Measurements from ENCODE around the gene ARRDC4.

ARRDC4 gene

DNA sequence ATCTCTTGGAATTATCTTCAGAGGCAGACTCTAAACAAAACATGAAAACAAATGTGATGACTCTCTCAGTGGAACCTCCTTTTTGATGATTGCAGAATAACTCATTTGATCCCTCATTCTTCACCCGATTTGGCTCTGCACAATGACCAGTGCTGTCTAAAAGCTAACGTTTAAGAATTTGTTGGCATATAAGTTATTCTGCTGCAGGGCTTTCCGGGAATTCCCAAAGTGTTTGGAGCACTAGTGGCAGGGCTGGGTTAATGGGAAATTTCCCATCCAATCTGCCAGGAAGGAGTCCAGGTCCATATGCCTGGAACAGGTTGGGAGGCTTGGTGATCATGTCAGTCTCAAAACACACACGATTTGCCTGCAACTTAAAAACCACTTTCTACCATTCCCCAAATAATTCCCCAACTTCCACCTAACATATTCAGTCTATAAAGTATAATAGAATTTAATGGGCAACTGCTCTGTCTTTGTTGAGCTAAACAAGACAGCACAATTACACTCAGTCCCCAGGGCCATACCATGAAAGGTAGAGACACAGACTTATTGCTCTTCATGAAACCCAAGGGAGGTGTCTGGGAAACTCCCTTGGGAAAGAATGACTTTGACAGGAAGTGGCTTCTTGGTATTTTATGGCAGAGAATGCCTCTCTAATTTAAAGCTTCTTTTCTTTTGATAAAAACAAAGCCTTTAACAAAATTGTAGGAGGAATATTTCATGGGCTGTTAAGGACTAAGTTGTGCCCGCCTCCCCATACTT, 38.0 kb downstream of the ARRDC4 start:
- no peak for DNase-seq (ENCODE audit: low read depth)

DNA sequence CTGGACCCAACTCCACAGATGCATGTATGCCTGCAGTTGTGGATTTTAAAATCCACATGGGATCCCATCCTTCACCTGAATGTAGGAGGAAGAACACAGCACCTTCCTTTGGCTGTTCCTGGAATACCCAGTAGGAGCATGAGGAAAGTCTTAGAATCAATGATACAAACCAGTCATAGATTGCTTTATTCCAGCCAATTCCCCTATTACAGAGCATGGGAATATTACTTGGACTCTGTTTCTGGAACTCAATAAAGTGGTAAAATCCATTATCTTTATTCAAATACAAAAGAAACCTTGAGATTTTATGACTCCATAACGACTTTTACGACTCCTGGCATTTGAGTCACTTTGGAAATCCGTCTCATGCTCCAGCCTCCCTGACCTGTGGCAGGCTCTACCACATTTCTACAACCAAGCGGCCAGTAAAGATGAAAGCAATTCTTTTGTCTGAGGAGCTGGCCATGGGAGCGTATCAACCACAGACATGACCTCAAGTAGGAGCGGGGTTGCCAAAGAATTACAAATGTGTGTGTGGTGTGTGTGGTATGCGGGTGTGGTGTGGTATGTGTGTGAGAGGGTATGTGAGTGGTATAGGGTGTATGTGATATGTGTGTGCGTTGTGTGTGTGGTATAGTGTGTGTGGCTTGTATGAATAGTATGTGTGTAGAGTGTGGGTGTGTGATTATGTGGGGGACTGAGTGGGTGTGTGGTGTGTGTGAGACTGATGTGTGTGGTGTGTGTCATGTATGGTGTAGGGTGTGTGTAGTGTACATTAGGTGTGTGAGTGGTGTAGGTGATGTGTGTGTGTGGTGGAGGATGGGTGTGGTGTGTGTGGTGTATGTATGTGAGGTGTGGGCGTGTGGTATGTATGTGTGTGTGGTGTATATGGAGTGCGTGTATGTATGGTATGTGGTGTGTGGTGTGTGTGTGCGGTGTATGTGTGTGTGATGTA, 40.0 kb downstream of the ARRDC4 start:
- DNase-seq (ENCODE audit: low read depth), result no peak

DNA sequence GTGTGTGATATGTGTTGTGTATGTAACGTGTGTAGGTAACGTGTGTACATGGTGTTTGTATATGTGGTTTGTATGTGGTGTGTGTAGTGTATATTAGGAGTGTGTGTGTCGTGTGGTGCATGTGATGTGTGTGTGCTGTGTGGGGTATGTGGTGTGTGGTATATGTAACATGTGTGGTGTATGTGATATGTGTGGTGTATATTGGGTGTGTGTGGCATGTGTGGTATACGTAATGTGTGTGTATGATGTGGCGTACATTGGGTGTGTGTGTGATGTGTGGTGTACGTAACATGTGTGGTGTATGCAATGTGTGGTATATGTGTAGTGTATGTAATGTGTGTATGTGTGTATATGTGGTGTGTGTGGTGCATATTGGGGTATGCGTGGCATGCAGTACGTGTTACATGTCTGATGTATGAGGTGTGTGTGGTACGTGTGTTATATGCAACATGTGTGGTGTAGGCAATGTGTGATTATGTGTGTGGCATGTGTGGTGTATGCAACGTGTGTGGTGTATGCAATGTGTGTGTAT, 41.2 kb downstream of the ARRDC4 start:
- DNase-seq (ENCODE audit: low read depth), result no peak

DNA sequence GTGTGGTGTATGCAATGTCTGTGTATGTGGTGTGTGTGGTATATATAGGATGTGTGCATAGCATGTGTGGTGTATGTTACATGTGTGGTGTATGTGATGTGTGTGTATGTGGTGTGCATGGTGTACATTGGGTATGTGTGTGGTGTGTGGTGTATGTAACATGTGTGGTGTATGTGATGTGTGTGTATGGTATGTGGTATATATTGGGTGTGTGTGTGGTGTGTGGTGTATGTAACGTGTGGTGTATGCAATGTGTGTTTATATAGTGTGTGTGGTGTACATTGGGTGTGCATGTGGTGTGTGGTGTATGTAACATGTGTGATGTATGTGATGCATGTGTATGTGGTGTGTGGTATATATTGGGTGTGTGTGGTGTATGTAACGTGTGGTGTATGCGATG, 41.9 kb downstream of the ARRDC4 start:
- no peak for DNase-seq (ENCODE audit: low read depth)

DNA sequence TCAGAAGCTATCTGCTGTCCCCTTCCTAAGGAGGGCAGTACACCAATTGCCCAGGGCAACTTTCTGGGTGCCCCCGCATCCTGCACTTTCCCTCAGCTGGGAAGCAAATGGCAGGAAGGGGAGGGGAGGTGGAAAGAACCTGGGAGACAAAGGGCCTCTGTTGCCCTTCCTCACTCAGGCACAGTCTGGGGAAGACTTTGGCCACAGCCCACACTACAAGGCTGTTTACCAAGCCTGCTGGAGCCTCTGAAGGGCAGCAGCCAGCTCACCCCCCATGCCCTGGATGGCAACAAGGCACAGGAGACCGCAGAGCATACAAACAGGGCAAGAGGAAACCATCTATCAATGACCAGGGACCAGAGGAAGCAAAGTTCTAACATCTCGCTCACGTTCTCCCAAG, 42.4 kb downstream of the ARRDC4 start:
- no peak for DNase-seq (ENCODE audit: low read depth)

GRCh38 chr15:98003518-98003917, 43.0 kb downstream of the ARRDC4 start:
- no peak for DNase-seq (ENCODE audit: low read depth)

- DNase-seq (ENCODE audit: low read depth), result no peak
Measured at GRCh38 chr15:98003996-98004395, 43.5 kb downstream of the ARRDC4 start.

- DNase-seq (ENCODE audit: low read depth), result no peak
Measured at GRCh38 chr15:98005659-98006058, 45.2 kb downstream of the ARRDC4 start.

- DNase-seq (ENCODE audit: low read depth), result no peak
Measured at GRCh38 chr15:98009169-98009568, 48.7 kb downstream of the ARRDC4 start.

DNA sequence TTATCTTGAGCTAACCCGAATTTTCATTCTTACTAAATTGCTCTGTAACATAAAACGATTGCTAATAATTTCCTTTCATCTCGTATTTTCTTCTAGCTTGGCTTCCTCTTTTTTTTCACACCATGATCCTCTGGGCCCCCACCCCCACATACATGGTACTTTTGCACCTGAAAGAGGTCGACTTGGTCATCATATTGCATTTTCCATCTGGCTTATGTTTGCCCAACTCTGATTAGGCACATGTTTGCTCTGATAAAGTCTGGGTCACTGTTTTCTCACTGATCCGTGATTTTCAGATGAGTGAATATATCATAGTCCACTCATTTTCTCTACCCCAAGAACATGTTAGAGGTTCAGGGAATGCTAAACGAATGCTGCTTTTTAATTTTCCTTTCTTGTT, 49.5 kb downstream of the ARRDC4 start:
- no peak for DNase-seq (ENCODE audit: low read depth)

DNA sequence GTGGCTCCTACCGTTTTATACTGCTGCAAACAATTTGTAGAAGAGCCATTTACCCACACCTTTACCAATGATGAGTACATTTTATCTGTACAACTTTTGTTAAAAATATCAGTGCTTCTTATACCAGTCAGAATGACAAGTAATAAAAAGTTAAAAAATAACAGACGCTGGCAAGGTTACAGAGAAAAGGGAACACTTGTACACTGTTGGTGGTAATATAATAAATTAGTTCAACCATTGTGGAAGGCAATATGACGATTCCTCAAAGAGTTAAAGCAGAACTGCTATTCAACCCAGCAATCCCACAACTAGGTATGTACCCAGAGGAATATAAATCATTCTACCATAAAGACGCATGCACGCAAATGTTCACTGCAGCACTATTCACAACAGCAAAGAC, 51.9 kb downstream of the ARRDC4 start:
- no peak for DNase-seq (ENCODE audit: low read depth)

GRCh38 chr15:98013631-98014030, 53.1 kb downstream of the ARRDC4 start:
- DNase-seq (ENCODE audit: low read depth), result no peak

DNA sequence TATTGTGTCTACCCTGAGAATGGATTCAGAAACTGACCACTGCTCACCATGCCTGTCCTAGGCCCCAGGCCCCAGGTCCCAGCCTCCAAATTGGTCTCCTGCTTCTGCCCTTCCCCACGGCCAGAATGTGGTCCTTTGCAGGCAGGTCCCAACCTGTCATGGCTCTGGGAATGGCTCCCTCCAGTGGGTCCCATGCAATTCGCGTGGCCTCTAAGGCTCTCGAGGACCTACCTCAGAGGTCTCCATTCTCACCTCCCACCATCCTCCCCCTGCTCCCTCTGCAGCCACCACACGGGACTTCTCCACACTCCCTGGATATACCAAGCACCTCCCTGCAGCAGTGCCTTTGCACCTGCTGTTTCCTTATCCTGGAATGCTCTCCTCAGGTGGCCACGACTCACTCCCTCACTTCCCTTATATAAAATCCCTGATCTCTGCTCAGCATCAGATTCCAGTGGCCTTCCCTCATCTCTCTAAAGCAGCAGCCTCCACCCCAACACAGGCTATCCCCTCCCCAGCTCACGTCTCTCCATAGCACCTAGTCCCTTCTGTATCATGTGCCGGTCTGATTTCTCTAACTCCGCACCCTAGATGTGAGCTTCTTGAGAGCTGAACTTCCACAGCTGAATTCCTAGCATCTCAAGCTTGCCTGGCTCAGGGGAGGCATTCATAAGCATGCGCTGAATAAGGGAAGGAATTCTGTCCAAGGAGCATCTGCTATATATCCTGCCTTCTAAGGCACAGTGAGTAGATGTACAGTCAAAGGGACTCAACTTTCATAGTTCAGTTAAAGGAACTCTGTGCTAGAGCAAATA, 56.9 kb downstream of the ARRDC4 start:
- no peak for DNase-seq (ENCODE audit: low read depth)

- no peak for DNase-seq (ENCODE audit: low read depth)
Measured at GRCh38 chr15:98018761-98019351, 58.4 kb downstream of the ARRDC4 start.

Data from GM04503 (cell line).